NCI-H2227 (cell line): Measurements from ENCODE around the gene AHRR.
"Not testable (repeated sequence)": the region's sequence is repeated elsewhere in the genome, so short reads cannot be mapped to it uniquely, and the experiment has no call there.

ENCODE experiments used
- DNase-seq: peaks from one replicate; lab custom pipeline; 2025; ENCODE audit not compliant: unreplicated experiment; lab: John Stamatoyannopoulos, UW

The AHRR gene

DNA sequence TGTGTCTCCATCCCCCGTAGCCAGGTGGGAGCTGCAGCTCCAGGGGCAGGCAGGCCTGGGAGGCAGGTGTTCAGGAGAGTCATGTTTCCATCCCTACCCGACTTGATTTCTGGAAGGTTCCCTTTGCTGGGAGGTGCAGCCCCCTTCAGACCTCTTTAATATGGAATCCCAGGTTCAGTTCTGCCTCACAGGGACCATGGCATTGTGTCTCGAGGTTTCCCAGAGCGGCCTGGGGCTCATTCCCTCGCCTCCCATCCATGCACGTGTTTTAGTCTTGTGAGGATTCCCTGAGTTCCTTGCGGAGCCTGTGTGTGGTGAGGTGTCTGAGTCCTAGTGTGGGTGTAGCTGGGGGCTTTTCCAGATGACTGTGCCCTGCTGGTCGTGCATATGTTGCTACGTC is 16.5 kb upstream of the AHRR start:
- DNase-seq: no peak

DNA sequence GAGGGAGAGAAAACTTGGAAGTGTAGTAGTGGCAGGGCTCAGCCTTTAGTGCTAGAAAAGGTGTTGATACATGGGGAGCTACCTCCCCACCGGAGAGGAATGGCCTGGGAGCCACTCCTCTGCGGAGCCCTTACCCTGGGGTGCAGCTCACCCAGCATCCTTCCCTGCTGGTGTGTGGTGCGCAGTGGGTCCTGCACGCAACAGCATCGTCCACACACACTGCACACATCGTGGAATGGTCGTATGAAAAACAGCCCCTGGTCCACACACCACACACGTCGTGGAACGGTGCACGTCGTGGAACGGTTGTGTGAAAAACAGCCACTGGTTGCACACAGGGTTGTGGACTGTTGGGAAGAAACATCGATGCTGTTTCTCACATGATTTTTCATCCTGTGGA is 16.1 kb upstream of the AHRR start:
- no peak for DNase-seq

DNA sequence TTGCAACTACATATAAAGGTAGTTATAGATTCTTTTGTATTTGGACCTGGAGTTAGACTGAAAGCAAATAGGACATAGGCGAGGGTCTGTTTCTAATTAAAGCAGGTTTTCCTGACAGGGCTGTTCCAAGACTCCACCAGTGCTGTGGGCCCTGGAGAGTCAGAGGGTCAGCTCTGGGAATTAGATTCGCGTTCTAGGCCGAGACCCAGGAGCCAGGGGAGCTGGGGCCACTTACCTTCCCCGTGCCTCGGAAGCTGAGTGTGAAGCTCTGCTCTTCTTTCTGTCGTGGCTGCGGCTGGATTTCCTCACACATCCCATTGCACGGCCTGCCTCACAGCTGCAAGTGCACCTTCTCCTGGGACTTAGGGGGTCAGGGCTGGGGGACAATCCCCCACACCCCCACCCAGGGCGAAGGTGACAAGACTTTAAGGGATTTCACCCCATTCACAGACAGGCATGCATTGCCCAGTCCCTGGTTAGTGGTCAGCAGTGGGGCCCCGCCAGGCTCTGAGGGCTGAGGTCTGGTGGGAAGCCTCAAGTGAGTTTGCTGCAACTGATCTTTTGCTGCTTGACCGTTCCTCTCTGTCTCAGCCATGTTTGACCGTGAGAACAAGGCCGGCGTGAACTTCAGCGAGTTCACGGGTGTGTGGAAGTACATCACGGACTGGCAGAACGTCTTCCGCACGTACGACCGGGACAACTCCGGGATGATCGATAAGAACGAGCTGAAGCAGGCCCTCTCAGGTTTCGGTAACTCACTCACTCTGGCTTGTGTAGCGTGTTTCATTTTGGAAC is 15.3 kb upstream of the AHRR start:
- DNase-seq: no peak

DNA sequence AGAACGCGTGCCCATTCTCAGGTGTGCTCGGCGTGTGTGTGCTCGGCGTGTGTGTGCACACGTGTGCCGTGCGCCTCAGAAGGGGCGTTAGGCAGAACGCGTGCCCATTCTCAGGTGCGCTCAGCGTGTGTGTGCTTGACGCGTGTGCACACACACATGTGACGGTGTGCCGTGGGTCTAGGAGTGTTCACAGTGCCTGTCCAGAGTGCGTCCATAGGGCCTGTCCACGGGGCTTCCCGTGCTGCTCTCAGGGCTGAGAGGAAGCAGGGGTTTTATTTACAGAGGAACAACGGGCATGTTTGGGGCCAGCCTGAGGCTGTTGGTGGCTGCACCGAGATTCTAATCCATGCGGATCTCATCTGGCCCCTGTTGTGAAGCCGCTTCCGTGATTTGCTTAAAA is 14.2 kb upstream of the AHRR start:
- no peak for DNase-seq

DNA sequence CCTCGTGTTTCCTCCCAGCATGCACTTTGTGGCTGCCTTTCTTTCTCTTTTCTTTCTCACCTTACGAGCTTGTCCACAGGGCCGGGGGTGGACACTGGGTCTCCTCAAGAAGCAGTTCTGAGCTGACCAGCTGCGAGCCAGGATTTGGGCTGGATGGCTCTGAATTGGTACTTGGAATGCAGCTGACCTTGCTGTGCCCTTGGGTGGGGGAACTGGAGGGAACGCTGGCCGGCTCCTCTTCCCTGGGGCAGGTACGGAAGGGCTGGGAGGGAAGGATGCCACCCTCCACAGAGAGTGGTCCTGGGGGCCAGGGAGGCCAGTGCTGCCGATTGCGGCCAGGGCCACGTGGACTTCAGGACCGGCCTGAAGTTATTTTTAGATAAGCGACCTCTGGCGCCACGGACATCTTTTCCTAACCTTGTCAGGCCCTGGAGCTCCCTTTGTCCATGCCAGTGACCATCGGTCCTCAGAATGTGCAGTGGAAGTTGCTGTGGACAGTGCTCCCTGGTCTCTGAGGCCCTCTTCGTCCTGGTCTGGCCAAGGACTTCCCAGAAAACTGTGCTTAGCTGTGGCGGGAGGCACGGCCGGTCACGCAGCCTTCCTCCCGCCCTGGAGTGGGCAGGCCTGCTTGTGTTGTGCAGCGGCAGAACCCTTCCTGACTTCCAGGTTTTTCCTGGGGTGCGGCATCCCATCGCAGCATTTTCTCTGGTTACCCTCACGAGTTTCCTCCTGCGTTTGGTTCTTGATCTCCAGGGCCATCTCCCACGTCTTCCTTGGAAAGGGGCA is 13.5 kb upstream of the AHRR start:
- DNase-seq: no peak

- DNase-seq: no peak
These were observed 12.7 kb upstream of the AHRR start for GRCh38 chr5:308672-309271.

DNA sequence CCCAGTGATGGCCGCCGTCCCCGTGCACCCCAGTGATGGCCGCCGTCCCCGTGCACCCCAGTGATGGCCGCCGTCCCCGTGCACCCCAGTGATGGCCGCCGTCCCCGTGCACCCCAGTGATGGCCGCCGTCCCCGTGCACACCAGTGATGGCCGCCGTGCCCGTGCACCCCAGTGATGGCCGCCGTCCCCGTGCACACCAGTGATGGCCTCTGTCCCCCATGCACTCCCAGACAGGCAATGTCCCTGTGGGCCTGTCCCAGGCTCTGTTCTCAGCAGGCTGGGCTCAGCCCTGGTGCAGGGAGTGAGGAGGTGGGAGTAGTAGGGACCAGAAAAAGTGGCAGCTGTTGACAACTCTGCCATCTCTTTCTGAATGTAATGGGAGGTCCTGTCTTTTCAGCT is 11.7 kb upstream of the AHRR start:
- not testable (repeated sequence) for DNase-seq

- DNase-seq: no peak
These were observed 11.0 kb upstream of the AHRR start for GRCh38 chr5:310516-310915.

DNA sequence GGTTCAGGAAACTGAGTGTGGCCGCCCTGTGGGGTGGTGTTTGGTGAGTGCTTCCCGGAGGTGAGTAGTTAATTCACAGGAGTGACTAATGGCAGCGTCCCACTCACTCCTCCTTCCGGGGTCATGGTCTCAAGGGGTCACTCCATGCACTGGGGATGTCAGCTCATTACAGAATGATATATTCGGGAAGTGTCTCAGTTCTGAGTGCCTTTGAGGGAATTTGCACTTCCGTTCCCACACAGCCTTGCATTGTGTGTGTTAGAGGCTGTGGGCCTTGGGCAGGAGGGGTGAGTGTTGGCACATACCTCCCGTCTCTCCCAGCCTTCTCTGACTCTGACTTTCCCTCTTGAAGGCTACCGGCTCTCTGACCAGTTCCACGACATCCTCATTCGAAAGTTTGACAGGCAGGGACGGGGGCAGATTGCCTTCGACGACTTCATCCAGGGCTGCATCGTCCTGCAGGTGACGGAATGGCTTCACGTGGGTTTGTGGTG is 10.5 kb upstream of the AHRR start:
- DNase-seq: no peak

GRCh38 chr5:311963-312362 is 9.6 kb upstream of the AHRR start:
- no peak for DNase-seq

DNA sequence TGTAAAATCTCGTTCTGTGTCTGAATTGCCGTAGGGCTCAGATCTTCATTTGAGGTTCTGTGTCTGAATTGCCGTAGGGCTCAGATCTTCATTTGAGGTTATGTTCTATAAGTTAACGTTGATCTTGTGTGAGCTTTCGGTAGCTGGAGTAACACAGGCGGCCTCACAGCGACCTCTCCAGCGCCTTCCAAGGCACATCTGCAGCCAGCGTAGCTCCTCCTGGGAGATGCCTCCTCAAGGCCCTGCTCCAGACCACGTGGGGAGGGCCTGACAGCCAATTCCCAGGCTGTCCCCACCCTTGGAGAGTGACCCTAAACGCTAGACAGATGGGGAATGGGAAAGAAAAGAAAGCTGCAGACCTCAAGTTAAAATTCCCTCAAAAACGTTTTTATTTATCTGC is 8.7 kb upstream of the AHRR start:
- DNase-seq: no peak

- DNase-seq: no peak
These were observed 8.2 kb upstream of the AHRR start for GRCh38 chr5:313265-313664.

DNA sequence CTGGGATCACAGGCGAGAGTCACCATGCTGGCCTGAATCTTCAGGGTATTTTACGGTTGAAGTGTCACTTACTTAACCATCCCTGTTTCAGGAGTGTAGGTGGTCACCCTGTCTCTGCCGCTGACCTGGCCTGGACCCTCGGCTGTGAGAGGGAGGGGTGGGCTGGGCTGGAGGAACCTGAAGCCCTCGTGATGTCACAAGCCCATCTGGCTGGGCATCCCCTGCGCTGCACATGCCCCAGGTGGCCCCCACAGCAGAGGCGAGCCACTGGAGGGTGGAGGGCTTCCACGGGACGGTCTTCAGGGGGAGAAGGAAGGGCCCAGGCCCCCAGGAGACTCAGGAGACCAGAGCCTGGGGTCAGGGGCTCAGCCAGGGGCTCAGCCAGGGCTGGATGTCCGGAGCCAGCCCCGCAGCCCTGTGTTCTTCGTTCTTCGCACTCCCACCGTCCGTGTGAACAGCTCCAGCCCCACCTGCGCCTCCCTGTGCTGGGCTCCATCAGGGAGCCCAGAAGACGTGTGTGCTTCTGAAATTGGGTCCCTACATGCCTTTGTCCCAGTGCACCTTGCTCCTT is 7.6 kb upstream of the AHRR start:
- DNase-seq: no peak

DNA sequence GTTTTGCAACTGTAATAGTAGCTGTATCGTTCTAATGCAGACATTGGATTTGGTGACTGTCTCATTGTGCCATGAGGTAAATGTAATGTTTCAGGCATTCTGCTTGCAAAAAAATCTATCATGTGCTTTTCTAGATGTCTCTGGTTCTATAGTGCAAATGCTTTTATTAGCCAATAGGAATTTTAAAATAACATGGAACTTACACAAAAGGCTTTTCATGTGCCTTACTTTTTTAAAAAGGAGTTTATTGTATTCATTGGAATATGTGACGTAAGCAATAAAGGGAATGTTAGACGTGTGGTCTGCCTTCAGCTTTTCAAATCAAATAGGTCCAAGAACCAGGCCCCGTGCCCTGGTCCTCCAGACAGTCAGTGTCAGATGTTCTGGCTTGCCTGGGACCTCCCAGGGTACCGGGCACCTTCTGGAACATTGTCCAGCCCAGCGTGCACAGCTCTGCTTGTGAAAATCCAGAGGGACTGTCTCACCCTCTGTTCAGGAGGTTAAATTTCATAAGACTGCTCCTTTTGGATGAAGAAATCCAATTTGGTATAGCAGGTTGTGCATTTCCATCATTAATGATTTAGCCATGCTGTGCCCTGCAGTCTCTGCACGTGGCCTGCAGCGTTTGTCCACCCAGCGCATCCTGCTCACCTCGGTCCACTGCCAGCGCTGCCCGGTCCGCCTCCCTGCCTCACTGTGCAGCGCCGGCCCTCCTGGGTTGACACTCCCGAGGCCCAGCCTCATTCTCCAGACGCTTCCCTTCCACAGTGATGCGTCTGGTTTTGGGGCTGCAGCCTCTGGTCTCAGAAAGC is 6.6 kb upstream of the AHRR start:
- DNase-seq: no peak

DNA sequence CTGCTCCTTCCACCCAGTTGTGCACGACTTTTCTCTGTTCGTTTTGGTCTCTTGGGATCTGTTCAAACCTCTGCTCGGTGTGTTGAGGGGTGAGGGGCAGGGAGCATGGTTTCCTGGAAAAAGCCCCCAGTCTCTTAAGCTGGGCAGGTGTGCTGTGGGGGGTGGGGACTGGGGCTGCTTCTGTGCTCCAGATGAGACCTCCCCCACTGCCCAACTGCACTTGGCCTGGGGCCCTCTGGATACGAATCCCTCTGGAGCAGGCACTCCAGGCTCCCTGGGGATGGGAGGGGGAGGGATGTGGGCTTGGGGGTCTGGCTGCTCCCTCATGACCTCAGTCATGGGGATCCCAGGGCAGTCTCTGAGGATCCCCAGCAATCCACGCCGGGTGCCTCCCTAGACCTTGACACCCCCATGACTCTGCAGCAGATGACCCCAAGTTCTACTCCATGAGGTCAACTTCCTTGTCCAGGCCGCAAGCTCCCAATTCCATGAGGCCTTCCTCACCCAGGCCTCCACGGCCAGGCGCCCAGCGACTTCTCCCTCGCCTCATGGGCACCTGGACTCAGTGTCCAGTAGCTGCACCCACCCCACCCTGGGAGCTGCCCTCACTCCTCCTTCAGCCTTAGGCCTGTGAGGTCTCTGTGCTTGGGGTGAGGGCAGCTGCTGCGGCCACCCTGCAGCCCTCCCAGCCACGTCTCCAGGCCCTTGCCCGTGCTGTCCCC is 5.9 kb upstream of the AHRR start:
- no peak for DNase-seq

GRCh38 chr5:316210-317085 is 5.1 kb upstream of the AHRR start:
- no peak for DNase-seq

- DNase-seq: peak; percentile 54
These were observed 4.3 kb upstream of the AHRR start for GRCh38 chr5:317086-317811.

DNA sequence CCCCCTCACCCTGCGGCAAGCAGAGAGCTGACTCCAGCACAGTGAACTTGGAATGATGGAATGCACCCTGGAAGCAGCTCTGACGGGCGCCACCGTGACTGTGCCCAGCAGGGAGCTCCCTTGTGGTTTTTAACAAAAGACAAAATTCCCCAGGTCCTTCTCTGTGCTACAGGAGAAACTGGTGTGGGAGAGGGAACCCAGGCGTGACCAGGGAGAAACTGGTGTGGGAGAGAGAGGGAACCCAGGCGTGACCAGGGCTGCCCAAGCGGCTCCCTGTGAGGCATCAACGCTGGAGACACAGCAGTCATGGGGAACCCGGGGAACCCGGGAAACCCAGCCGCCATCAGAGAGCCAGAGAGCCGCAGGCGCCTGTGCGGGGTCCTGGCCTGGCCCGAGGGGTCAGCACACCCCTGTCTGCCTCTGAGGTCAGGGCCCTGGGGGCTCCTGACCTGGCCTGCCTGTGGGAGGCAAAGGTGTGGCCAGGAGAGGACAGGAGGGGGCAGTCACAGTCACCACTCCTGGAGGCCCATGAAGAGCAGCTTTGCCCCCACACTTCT is 3.1 kb upstream of the AHRR start:
- DNase-seq: no peak
